Neuronal stem cell (in vitro differentiated cells): ENCODE data around the gene PRKAG3.

Source experiments
- DNase-seq: peaks from one replicate; pipeline ENCODE4 v3.0.0-alpha.2; 2013; ENCODE audit warnings: low spot score
- H2AFZ ChIP-seq: one replicate; pipeline ENCODE4 v1.6.1; 2013; ENCODE audit warnings: mild to moderate bottlenecking, low read length, inconsistent platforms
- H2AK5ac ChIP-seq: 2 replicates; pipeline ENCODE4 v1.6.1; 2013; ENCODE audit warnings: low read depth, mild to moderate bottlenecking, inconsistent platforms, low read length, moderate library complexity, mixed read lengths
- H2BK120ac ChIP-seq: 2 replicates; pipeline ENCODE4 v1.6.1; 2013; ENCODE audit warnings: low read depth, mild to moderate bottlenecking, inconsistent platforms, low read length, moderate library complexity, mixed read lengths
- H2BK12ac ChIP-seq: one replicate; pipeline ENCODE4 v1.6.1; 2013; ENCODE audit warnings: low read length, inconsistent platforms
- H2BK15ac ChIP-seq: 2 replicates; pipeline ENCODE4 v1.6.1; 2013; ENCODE audit warnings: mild to moderate bottlenecking, low read length, inconsistent platforms, mixed read lengths
- H2BK5ac ChIP-seq: one replicate; pipeline ENCODE4 v1.6.1; 2013; ENCODE audit warnings: inconsistent platforms, mild to moderate bottlenecking, low read length, moderate library complexity
- H3K14ac ChIP-seq: one replicate; pipeline ENCODE4 v1.6.1; 2013; ENCODE audit warnings: low read length, inconsistent platforms
- H3K18ac ChIP-seq: 2 replicates; pipeline ENCODE4 v1.6.1; 2013; ENCODE audit warnings: low read length, inconsistent platforms
- H3K23ac ChIP-seq: 2 replicates; pipeline ENCODE4 v1.6.1; 2013; ENCODE audit warnings: low read depth, mild to moderate bottlenecking, mixed read lengths, low read length, inconsistent platforms; ENCODE audit not compliant: poor library complexity
- H3K27ac ChIP-seq: replicated peaks from 3 replicates; pipeline ENCODE4 v1.5.1; 2013; ENCODE audit warnings: low read length, inconsistent platforms
- H3K27me3 ChIP-seq, 3 experiments: 2 replicates each; pipeline ENCODE4 v1.6.1; 2013; ENCODE audit warnings: low read length in 3 of 3, mild to moderate bottlenecking in 2 of 3, inconsistent platforms in 1 of 3, low read depth in 1 of 3, mixed read lengths in 1 of 3, moderate library complexity in 1 of 3; ENCODE audit not compliant: control insufficient read depth in 3 of 3, insufficient read depth in 3 of 3
- H3K36me3 ChIP-seq, 2 donors: replicated peaks in 1 of 2; 2 replicates each; pipeline ENCODE4 v1.6.1; 2013; ENCODE audit warnings: low read length in 2 of 2; ENCODE audit not compliant: control insufficient read depth in 2 of 2, insufficient read depth in 2 of 2
- H3K4ac ChIP-seq: 2 replicates; pipeline ENCODE4 v1.6.1; 2013; ENCODE audit warnings: inconsistent platforms, mild to moderate bottlenecking, low read length, moderate library complexity
- H3K4me1 ChIP-seq, 2 donors: 1 replicate in 1 of 2; 2 replicates in 1 of 2; pipeline ENCODE4 v1.6.1; 2013; ENCODE audit warnings: low read length in 2 of 2, low read depth in 1 of 2; ENCODE audit not compliant: control insufficient read depth in 2 of 2, insufficient read depth in 1 of 2
- H3K4me2 ChIP-seq: one replicate; pipeline ENCODE4 v1.6.1; 2013; ENCODE audit warnings: mild to moderate bottlenecking, low read length, inconsistent platforms; ENCODE audit not compliant: insufficient read depth, poor library complexity, severe bottlenecking
- H3K4me3 ChIP-seq, 2 donors: 2 replicates each; pipeline ENCODE4 v1.5.1; 2013; ENCODE audit warnings: low read length in 2 of 2, mild to moderate bottlenecking in 2 of 2, inconsistent platforms in 1 of 2, moderate library complexity in 1 of 2
- H3K79me1 ChIP-seq: one replicate; pipeline ENCODE4 v1.6.1; 2013; ENCODE audit warnings: low read depth, mild to moderate bottlenecking, inconsistent platforms, low read length, moderate library complexity
- H3K9ac ChIP-seq: one replicate; pipeline ENCODE4 v1.6.1; 2013; ENCODE audit warnings: mild to moderate bottlenecking, low read depth, low read length, inconsistent platforms; ENCODE audit not compliant: poor library complexity
- H3K9me3 ChIP-seq, 2 donors: replicated peaks in 1 of 2; 2 replicates each; pipeline versions ENCODE3 to v1.6.1; 2013; ENCODE audit warnings: low read length in 2 of 2, mild to moderate bottlenecking in 2 of 2, inconsistent platforms in 1 of 2, low read depth in 1 of 2, mixed read lengths in 1 of 2, moderate library complexity in 1 of 2; ENCODE audit not compliant: control insufficient read depth in 2 of 2, insufficient read depth in 1 of 2
- H4K8ac ChIP-seq: one replicate; pipeline ENCODE4 v1.6.1; 2013; ENCODE audit warnings: low read depth, mild to moderate bottlenecking, inconsistent platforms, low read length, moderate library complexity
- H4K91ac ChIP-seq: one replicate; pipeline ENCODE4 v1.6.1; 2013; ENCODE audit warnings: low read length, low read depth, mild to moderate bottlenecking, inconsistent platforms; ENCODE audit not compliant: poor library complexity
- WGBS, 2 donors: extraction: QIAGEN DNeasy Blood & Tissue Kit; methylation state at CpG; one replicate each; pipeline ENCODE4 v1.1.7; 2013; ENCODE audit warnings: missing lambda C conversion rate in 2 of 2, mixed read lengths in 1 of 2; ENCODE audit not compliant: insufficient read length in 2 of 2, insufficient replicate concordance in 1 of 2; ENCODE audit errors: extremely low coverage in 2 of 2; 5-methylcytosine and 5-hydroxymethylcytosine counted together

The PRKAG3 gene

DNA sequence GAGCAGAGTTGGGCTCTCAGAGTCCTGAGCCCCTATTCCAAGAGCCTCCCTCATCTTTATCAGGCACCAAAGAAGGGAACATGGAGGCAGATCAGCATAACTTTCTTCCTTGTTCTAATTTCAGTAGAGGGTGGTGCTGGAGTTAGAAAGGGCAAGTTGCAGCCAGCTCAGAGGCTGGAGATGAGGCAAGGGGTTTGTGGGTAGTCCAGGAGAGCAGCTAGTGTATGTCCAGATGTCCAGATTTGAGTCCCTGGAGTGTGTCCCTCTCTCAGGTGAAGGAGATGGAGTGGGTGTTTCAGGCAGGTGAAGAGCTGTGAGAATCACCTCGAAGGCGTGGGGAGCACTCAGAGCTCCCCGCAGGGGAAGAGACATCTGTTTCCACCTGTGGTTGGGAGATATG is 478 bp upstream of the PRKAG3 start:
- no peak overlapping the region for H3K4me2 ChIP-seq
- H3K4me1 ChIP-seq, result peaks cover 0 to 3% of the 10 kb centered on the region in 2 donors
- no peak overlapping the region for H3K23ac ChIP-seq
- WGBS, 2 donors, result no CpG with 5 or more reads among the region's 3 CpGs
- no peak overlapping the region for H2BK12ac ChIP-seq
- H2BK15ac ChIP-seq, result no peak overlapping the region
- H3K36me3 ChIP-seq, result no peaks in the 10 kb centered on the region
- no peak overlapping the region for H4K91ac ChIP-seq
- no peak overlapping the region for H2AK5ac ChIP-seq
- no peak overlapping the region for H3K27ac ChIP-seq
- H3K79me1 ChIP-seq, result no peaks in the 10 kb centered on the region
- no peak overlapping the region for H2BK120ac ChIP-seq
- no peak overlapping the region for H3K4me3 ChIP-seq
- H3K14ac ChIP-seq, result no peak overlapping the region
- H2BK5ac ChIP-seq, result no peak overlapping the region
- H3K18ac ChIP-seq, result no peak overlapping the region
- H3K27me3 ChIP-seq, result peaks cover 0 to 56% (median 0%) of the 10 kb centered on the region in 3 experiments
- H3K4ac ChIP-seq, result no peak overlapping the region
- no peaks in the 10 kb centered on the region for H3K9me3 ChIP-seq
- H4K8ac ChIP-seq, result no peak overlapping the region
- H2AFZ ChIP-seq, result no peak overlapping the region
- H3K9ac ChIP-seq, result no peak overlapping the region
- no peak for DNase-seq

DNA sequence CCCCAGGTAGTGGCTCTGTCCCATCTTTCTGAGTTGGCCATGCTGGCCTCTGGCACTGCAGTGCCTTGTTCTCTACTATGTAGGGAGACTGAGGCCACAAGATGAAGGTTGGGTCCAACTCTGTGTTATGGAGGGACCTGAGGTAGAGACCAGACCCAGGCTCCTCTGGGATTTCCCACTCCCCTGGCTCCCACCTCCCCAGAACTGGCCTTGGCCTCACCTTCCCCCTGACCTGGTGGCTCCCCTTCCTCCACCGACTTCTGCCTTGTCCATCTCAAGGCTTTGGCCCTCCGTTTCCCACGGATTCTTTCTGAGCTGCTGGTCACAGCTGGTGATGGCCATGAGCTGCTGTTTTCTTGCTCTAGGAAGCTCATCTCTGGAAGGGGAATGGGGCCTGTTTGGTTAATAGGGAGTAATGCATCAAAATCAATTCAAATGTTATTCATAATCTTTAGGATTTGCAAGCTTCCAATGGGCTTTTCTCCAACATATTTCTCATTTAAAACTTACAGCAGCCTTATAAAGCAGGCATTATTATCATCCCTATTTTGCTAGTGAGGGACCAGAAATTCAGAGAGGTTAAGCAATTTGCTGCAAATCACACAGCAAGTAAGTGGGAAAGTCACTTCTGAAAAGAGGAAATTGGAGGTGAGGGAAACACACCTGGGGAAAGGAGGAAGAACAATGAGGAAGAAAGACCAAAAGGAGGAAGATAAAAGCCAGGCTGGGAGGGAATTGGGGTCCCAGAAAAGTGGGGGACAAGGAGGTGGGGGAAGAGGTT is 887 bp downstream of the PRKAG3 start:
- Histone ChIP-seq H2AK5ac (no peak overlapping the region), H3K4me2 (no peak overlapping the region), H3K18ac (no peak overlapping the region), H4K91ac (no peak overlapping the region), H3K36me3 (no peaks in the 10 kb centered on the region), H3K9me3 (no peaks in the 10 kb centered on the region), H3K27me3 (peaks cover 0 to 55% (median 0%) of the 10 kb centered on the region in 3 experiments), H3K4me3 (no peak overlapping the region), H3K79me1 (no peaks in the 10 kb centered on the region), H3K23ac (no peak overlapping the region), H2BK12ac (no peak overlapping the region), H2AFZ (no peak overlapping the region), H4K8ac (no peak overlapping the region), H3K9ac (peak overlapping the region; percentile 5), H2BK15ac (no peak overlapping the region), H3K4me1 (peaks cover 0 to 3% of the 10 kb centered on the region in 2 donors), H3K14ac (peak overlapping the region; percentile 60), H3K4ac (no peak overlapping the region), H2BK5ac (no peak overlapping the region), H2BK120ac (no peak overlapping the region), H3K27ac (no peak overlapping the region)
- no CpG with 5 or more reads among the region's 3 CpGs for WGBS, 2 donors
- DNase-seq, result no peak

DNA sequence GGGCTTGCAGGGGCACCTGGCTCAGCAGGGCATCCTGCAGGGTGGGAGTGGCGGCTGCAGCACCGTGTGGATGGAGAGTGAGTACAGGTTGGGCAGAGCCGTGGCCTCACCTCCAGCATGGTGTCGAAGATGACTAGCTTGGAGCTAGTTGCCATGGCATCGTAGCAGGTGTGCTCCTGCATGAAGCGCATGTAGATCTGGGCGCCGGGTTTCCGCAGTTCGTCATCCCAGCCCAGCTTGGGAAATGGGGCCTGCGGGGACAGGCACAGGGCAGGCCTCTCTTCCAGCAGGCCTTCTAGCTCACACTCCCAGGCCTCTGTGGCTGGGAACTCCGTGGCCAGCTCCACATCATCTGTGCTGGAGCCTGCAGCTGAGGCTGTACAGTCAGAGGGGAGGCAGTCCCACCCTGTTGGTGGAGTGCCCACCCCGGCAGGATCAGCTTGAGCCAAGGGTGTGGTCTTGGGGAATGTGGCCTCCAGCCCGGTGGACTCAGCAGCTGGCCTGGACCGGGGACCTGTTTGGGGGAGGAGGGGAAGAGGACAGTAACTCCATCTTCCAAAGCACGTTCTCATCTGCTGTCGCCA is 1.6 kb downstream of the PRKAG3 start:
- Histone ChIP-seq H2AK5ac (no peak overlapping the region), H3K79me1 (no peaks in the 10 kb centered on the region), H3K4ac (no peak overlapping the region), H3K14ac (peak overlapping the region; percentile 60), H3K36me3 (no peaks in the 10 kb centered on the region), H2BK15ac (no peak overlapping the region), H2BK120ac (no peak overlapping the region), H2AFZ (no peak overlapping the region), H3K18ac (no peak overlapping the region), H3K27me3 (peaks cover 0 to 48% (median 0%) of the 10 kb centered on the region in 3 experiments), H3K9me3 (no peaks in the 10 kb centered on the region), H3K27ac (no peak overlapping the region), H2BK5ac (no peak overlapping the region), H2BK12ac (no peak overlapping the region), H3K9ac (peak overlapping the region; percentile 5), H3K4me3 (no peak overlapping the region), H3K23ac (peak overlapping the region; percentile 11), H4K8ac (no peak overlapping the region), H3K4me2 (no peak overlapping the region), H4K91ac (no peak overlapping the region), H3K4me1 (peaks cover 0 to 3% of the 10 kb centered on the region in 2 donors)
- no peak for DNase-seq
- no CpG with 5 or more reads among the region's 17 CpGs for WGBS, 2 donors

DNA sequence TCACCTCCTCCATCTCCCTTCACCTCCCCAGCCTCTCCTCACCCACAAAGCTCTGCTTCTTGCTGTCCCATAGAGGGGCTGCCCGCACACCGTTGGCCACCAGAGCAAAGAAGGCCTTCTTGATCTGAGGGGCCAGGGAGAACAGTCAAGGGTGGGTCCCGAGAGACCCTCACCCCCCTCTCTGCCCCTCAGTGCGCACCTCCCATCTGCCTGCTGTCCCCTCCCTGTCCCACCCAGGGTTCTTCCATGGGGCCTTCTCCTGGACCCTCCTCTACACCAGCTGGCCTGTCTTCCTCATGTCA is 3.2 kb downstream of the PRKAG3 start:
- H3K36me3 ChIP-seq, result no peaks in the 10 kb centered on the region
- H3K79me1 ChIP-seq, result no peaks in the 10 kb centered on the region
- H2AK5ac ChIP-seq, result no peak overlapping the region
- no peak overlapping the region for H4K91ac ChIP-seq
- no peak overlapping the region for H2BK12ac ChIP-seq
- peak overlapping the region; percentile 43 for H2BK15ac ChIP-seq
- H2BK5ac ChIP-seq, result no peak overlapping the region
- H3K4ac ChIP-seq, result no peak overlapping the region
- no peak overlapping the region for H2AFZ ChIP-seq
- H3K27me3 ChIP-seq, result peaks cover 0 to 37% (median 0%) of the 10 kb centered on the region in 3 experiments
- H3K4me1 ChIP-seq, result peaks cover 0 to 3% of the 10 kb centered on the region in 2 donors
- no peak overlapping the region for H3K4me2 ChIP-seq
- H2BK120ac ChIP-seq, result no peak overlapping the region
- H3K18ac ChIP-seq, result peak overlapping the region; percentile 40
- no peak overlapping the region for H3K14ac ChIP-seq
- H3K27ac ChIP-seq, result no peak overlapping the region
- H4K8ac ChIP-seq, result no peak overlapping the region
- WGBS, 2 donors, result no CpG with 5 or more reads among the region's 4 CpGs
- H3K4me3 ChIP-seq, result no peak overlapping the region
- H3K9ac ChIP-seq, result no peak overlapping the region
- no peak for DNase-seq
- H3K9me3 ChIP-seq, result no peaks in the 10 kb centered on the region
- peak overlapping the region; percentile 44 for H3K23ac ChIP-seq
